SHP77 (cell line): ENCODE results near the gene EPHA5.

ENCODE experiments used
- DNase-seq, 2 experiments: peaks; one replicate each; lab custom pipeline; 2025; lab: John Stamatoyannopoulos, UW

The EPHA5 gene

GRCh38 chr4:65670331-65671031 is at the start of gene EPHA5:
EPHA5 (minus strand) TSS chr4:65670489; CDS start chr4:65669742, 747 bp downstream.
- peak; percentile 83 to 89 for DNase-seq

GRCh38 chr4:65719635-65720034 is 49.3 kb upstream of the EPHA5 start:
- no peak for DNase-seq

- no peak for DNase-seq
Observed at GRCh38 chr4:65698631-65699030, 28.3 kb upstream of the EPHA5 start.

GRCh38 chr4:65696436-65696835 is 26.1 kb upstream of the EPHA5 start:
- no peak for DNase-seq

GRCh38 chr4:65671372-65671771 is 1.1 kb upstream of the EPHA5 start:
- DNase-seq: no peak

- DNase-seq: no peak
Observed at GRCh38 chr4:65670020-65670330, 314 bp downstream of the EPHA5 start.

GRCh38 chr4:65669111-65670019 is 924 bp downstream of the EPHA5 start:
- no peak for DNase-seq

- DNase-seq: no peak
Observed at GRCh38 chr4:65668201-65669089, 1.8 kb downstream of the EPHA5 start.

- DNase-seq: no peak
Observed at GRCh38 chr4:65667506-65668041, 2.7 kb downstream of the EPHA5 start.

- DNase-seq: no peak
Observed at GRCh38 chr4:65665771-65666523, 4.3 kb downstream of the EPHA5 start.

GRCh38 chr4:65661471-65661870 is 8.8 kb downstream of the EPHA5 start:
- peak; percentile 46 to 74 for DNase-seq

GRCh38 chr4:65658117-65658516 is 12.2 kb downstream of the EPHA5 start:
- no peak for DNase-seq

GRCh38 chr4:65656008-65656407 is 14.3 kb downstream of the EPHA5 start:
- DNase-seq: no peak

GRCh38 chr4:65654976-65655375 is 15.3 kb downstream of the EPHA5 start:
- no peak for DNase-seq

GRCh38 chr4:65653740-65654361 is 16.4 kb downstream of the EPHA5 start:
- DNase-seq: no peak

- no peak for DNase-seq
Observed at GRCh38 chr4:65651751-65652150, 18.5 kb downstream of the EPHA5 start.

GRCh38 chr4:65651031-65651430 is 19.3 kb downstream of the EPHA5 start:
- no peak for DNase-seq

GRCh38 chr4:65646136-65646535 is 24.2 kb downstream of the EPHA5 start:
- DNase-seq: no peak

- DNase-seq: no peak
Observed at GRCh38 chr4:65645185-65645584, 25.1 kb downstream of the EPHA5 start.

- DNase-seq: no peak
Observed at GRCh38 chr4:65635051-65635821, 35.1 kb downstream of the EPHA5 start.
